Left lung (tissue), 10 donors: ENCODE data around the gene SDF4. TPM values are rescaled to one million over a fixed set of nuclear protein-coding genes. Genes with fewer than 3 reads are reported as not detected.

Experiments used
- ATAC-seq: fragments of 200-7000 bp; cut with Tn5 transposase; one replicate; pipeline ENCODE4 v1.9.1; 2020; ENCODE audit warnings: moderate library complexity
- DNase-seq, 4 donors: peaks; one replicate each; pipeline ENCODE4 v3.0.0-alpha.2; 2013 to 2020
- H3K27ac ChIP-seq, 2 donors: fragments of 200-600 bp; sonication (generic) in 1 of 2; one replicate each; pipeline versions ENCODE4 v1.5.0 to v1.8.0; 2020 to 2021
- H3K27me3 ChIP-seq, 2 donors: fragments of 200-600 bp; sonication (generic) in 1 of 2; one replicate each; pipeline versions ENCODE4 v1.5.0 to v1.8.0; 2020 to 2021
- H3K36me3 ChIP-seq, 2 donors: fragments of 200-600 bp; sonication (generic) in 1 of 2; one replicate each; pipeline versions ENCODE4 v1.5.0 to v1.8.0; 2020 to 2021
- H3K4me1 ChIP-seq, 2 donors: fragments of 200-600 bp; one replicate each; pipeline ENCODE4 v1.8.0; 2021
- H3K4me3 ChIP-seq, 2 donors: fragments of 200-600 bp; sonication (generic) in 1 of 2; one replicate each; pipeline versions ENCODE4 v1.5.0 to v1.8.0; 2020 to 2021; ENCODE audit warnings: mild to moderate bottlenecking in 1 of 2
- H3K9me3 ChIP-seq, 2 donors: fragments of 200-600 bp; sonication (generic) in 1 of 2; one replicate each; pipeline versions ENCODE4 v1.5.0 to v1.8.0; 2020 to 2021
- CTCF ChIP-seq, 2 donors: fragments of 200-600 bp; sonication (generic) in 1 of 2; IDR thresholded peaks; one replicate each; pipeline versions ENCODE4 v1.5.0 to v1.8.0; 2021; ENCODE audit warnings: antibody characterized with exemption in 2 of 2
- intact Hi-C, 2 donors: fragments of 100-400 bp; cut with DNase I; formaldehyde crosslinking; loops; one replicate each; pipeline versions ENCODE4 v1.11.2 to v1.14.2; 2022
- polyA plus RNA-seq, 6 donors: library from polyadenylated mRNA; unstranded; fragments of 120-200 nt; gene quantifications; one replicate each; pipeline ENCODE4 v1.2.1, GENCODE V29; 2013; ENCODE audit not compliant: insufficient read length in 6 of 6
- total RNA-seq, 2 donors: library from RNA; stranded (reverse); fragmentation: NEBNext Ultra II Directional; extraction: Animal tissue kit (Norgen Biotek cat#: 25700); gene quantifications; one replicate each; pipeline ENCODE4 v1.2.1, GENCODE V29; 2021
- donor health status: DM: no; HTN: yes; CAD: no.
- donor health status: DM: no; HTN: no; CAD: no.

Gene SDF4
- total and polyA plus RNA-seq, 8 donors: 86.7 to 166 (median 100) TPM

GRCh38 chr1:1213345-1214265 is 18.2 kb downstream of the SDF4 start, which contains the start of gene TNFRSF4:
TNFRSF4 (minus strand) TSS chr1:1214153; CDS start chr1:1214127, 26 bp downstream.
- Histone ChIP-seq H3K27ac (peak within 1 kb of the TSS in 1 of 2 donors; percentile 63), H3K36me3 (peaks cover 0 to 35% of the 10 kb centered on the region in 2 donors), H3K4me1 (peaks cover 0 to 47% of the 10 kb centered on the region in 2 donors), H3K4me3 (peak within 1 kb of the TSS in 1 of 2 donors; percentile 32), H3K27me3 (peaks cover 0 to 37% of the 10 kb centered on the region in 2 donors), H3K9me3 (no peaks in the 10 kb centered on the region)
- intact Hi-C loops: no loop called here
- TF ChIP-seq CTCF (IDR thresholded peaks at IDR 0.05): no peak
- peak; percentile 7 for ATAC-seq
- peak in 1 of 4 donors; percentile 81 for DNase-seq

GRCh38 chr1:1212780-1213344 is 18.9 kb downstream of the SDF4 start:
- peaks cover 4 to 54% of the 10 kb centered on the region in 2 donors for H3K4me1 ChIP-seq
- ATAC-seq (peak; percentile 40), DNase-seq (peak in 2 of 4 donors; percentile 33 to 84)
- peak overlapping the region in 1 of 2 donors; percentile 63 for H3K27ac ChIP-seq
- peak overlapping the region; percentile 7 to 32 for H3K4me3 ChIP-seq
- TF ChIP-seq CTCF (IDR thresholded peaks at IDR 0.05): no peak
- intact Hi-C loops: no loop called here
- H3K27me3 ChIP-seq: peaks cover 0 to 44% of the 10 kb centered on the region in 2 donors
- H3K36me3 ChIP-seq: peaks cover 0 to 27% of the 10 kb centered on the region in 2 donors
- no peaks in the 10 kb centered on the region for H3K9me3 ChIP-seq

- intact Hi-C loops: no loop called here
- H3K4me1 ChIP-seq: peaks cover 4 to 65% of the 10 kb centered on the region in 2 donors
- peaks cover 0 to 17% of the 10 kb centered on the region in 2 donors for H3K36me3 ChIP-seq
- DNase-seq (peak in 1 of 4 donors; percentile 68), ATAC-seq (no peak)
- no peak overlapping the region for H3K4me3 ChIP-seq
- no peak for TF ChIP-seq CTCF (IDR thresholded peaks at IDR 0.05)
- no peak overlapping the region for H3K27ac ChIP-seq
- H3K9me3 ChIP-seq: no peaks in the 10 kb centered on the region
- peaks cover 5 to 55% of the 10 kb centered on the region in 2 donors for H3K27me3 ChIP-seq
Measured at GRCh38 chr1:1211541-1212441, 20.0 kb downstream of the SDF4 start.

- DNase-seq (peak in 1 of 4 donors; percentile 73), ATAC-seq (no peak)
- Histone ChIP-seq H3K36me3 (peaks cover 0 to 8% of the 10 kb centered on the region in 2 donors), H3K9me3 (no peaks in the 10 kb centered on the region), H3K4me3 (no peak overlapping the region), H3K27ac (no peak overlapping the region), H3K27me3 (peaks cover 14 to 64% of the 10 kb centered on the region in 2 donors), H3K4me1 (peaks cover 7 to 72% of the 10 kb centered on the region in 2 donors)
- intact Hi-C loops: no loop called here
- no peak for TF ChIP-seq CTCF (IDR thresholded peaks at IDR 0.05)
Measured at GRCh38 chr1:1210726-1211540, 20.9 kb downstream of the SDF4 start.
